ENCODE results near the gene CCDC15.

CCDC15 gene

GRCh38 chr11:124953753-124954589, at the start of gene CCDC15:
TSS of gene CCDC15 (plus strand) at chr11:124954202. CDS start at chr11:124954733, 531 bp downstream.
- DNase-seq (ENCODE audit: extremely low read depth in 1 of 2, low read depth in 1 of 2) = peak; percentile 82 to 93

- no peak for DNase-seq (ENCODE audit: extremely low read depth in 1 of 2, low read depth in 1 of 2)
These were observed 38.2 kb upstream of the CCDC15 start for GRCh38 chr11:124915541-124916369.

GRCh38 chr11:124916370-124916710, 37.7 kb upstream of the CCDC15 start:
- no peak for DNase-seq (ENCODE audit: extremely low read depth in 1 of 2, low read depth in 1 of 2)

GRCh38 chr11:124917115-124917637, 36.8 kb upstream of the CCDC15 start:
- no peak for DNase-seq (ENCODE audit: extremely low read depth in 1 of 2, low read depth in 1 of 2)

- DNase-seq (ENCODE audit: extremely low read depth in 1 of 2, low read depth in 1 of 2) = no peak
These were observed 35.1 kb upstream of the CCDC15 start, which contains the start of gene HEPN1 for GRCh38 chr11:124918950-124919349. TSS of gene HEPN1 (plus strand) at chr11:124919250.

- no peak for DNase-seq (ENCODE audit: extremely low read depth in 1 of 2, low read depth in 1 of 2)
These were observed 34.1 kb upstream of the CCDC15 start for GRCh38 chr11:124919898-124920297.

GRCh38 chr11:124920356-124920755, 33.6 kb upstream of the CCDC15 start:
- no peak for DNase-seq (ENCODE audit: extremely low read depth in 1 of 2, low read depth in 1 of 2)

GRCh38 chr11:124920870-124921609, 33.0 kb upstream of the CCDC15 start:
- DNase-seq (ENCODE audit: extremely low read depth in 1 of 2, low read depth in 1 of 2) = peak; percentile 50 to 66

GRCh38 chr11:124922831-124923230, 31.2 kb upstream of the CCDC15 start:
- DNase-seq (ENCODE audit: extremely low read depth in 1 of 2, low read depth in 1 of 2) = no peak

GRCh38 chr11:124923296-124923695, 30.7 kb upstream of the CCDC15 start:
- DNase-seq (ENCODE audit: extremely low read depth in 1 of 2, low read depth in 1 of 2) = no peak

GRCh38 chr11:124928942-124929665, 24.9 kb upstream of the CCDC15 start:
- DNase-seq (ENCODE audit: extremely low read depth in 1 of 2, low read depth in 1 of 2) = no peak

- no peak for DNase-seq (ENCODE audit: extremely low read depth in 1 of 2, low read depth in 1 of 2)
These were observed 23.2 kb upstream of the CCDC15 start for GRCh38 chr11:124930799-124931198.

- no peak for DNase-seq (ENCODE audit: extremely low read depth in 1 of 2, low read depth in 1 of 2)
These were observed 19.0 kb upstream of the CCDC15 start for GRCh38 chr11:124934862-124935547.

GRCh38 chr11:124935548-124936514, 18.2 kb upstream of the CCDC15 start, which contains the start of gene HEPACAM:
TSS of gene HEPACAM (minus strand) at chr11:124936047. CDS start at chr11:124936006, 41 bp downstream.
- no peak for DNase-seq (ENCODE audit: extremely low read depth in 1 of 2, low read depth in 1 of 2)

GRCh38 chr11:124937336-124937935, 16.6 kb upstream of the CCDC15 start:
- no peak for DNase-seq (ENCODE audit: extremely low read depth in 1 of 2, low read depth in 1 of 2)

- DNase-seq (ENCODE audit: extremely low read depth in 1 of 2, low read depth in 1 of 2) = no peak
These were observed 15.7 kb upstream of the CCDC15 start for GRCh38 chr11:124938206-124938765.

GRCh38 chr11:124938970-124939369, 15.0 kb upstream of the CCDC15 start:
- no peak for DNase-seq (ENCODE audit: extremely low read depth in 1 of 2, low read depth in 1 of 2)

GRCh38 chr11:124941703-124942102, 12.3 kb upstream of the CCDC15 start:
- DNase-seq (ENCODE audit: extremely low read depth in 1 of 2, low read depth in 1 of 2) = no peak

Data from activated CD8-positive, alpha-beta memory T cell treated with anti-CD3 and anti-CD28 coated beads for 1 hour (primary cell).